GM19099 (cell line): ENCODE data around the gene CADM2.

Experiments used
- POLR2A ChIP-seq: IDR thresholded peaks from 3 replicates; pipeline ENCODE4 v1.6.1; 2011; ENCODE audit warnings: low read depth; ENCODE audit not compliant: insufficient read length; ENCODE audit errors: extremely low read depth

CADM2 gene

GRCh38 chr3:85313380-85313779 lies 354.6 kb downstream of the CADM2 start:
- no peak for TF ChIP-seq POLR2A

- no peak for TF ChIP-seq POLR2A
Observed at GRCh38 chr3:85316252-85316651, 357.5 kb downstream of the CADM2 start.

- TF ChIP-seq POLR2A, result no peak
Observed at GRCh38 chr3:85321892-85322291, 363.1 kb downstream of the CADM2 start.

GRCh38 chr3:85330071-85330470 lies 371.3 kb downstream of the CADM2 start:
- no peak for TF ChIP-seq POLR2A

- no peak for TF ChIP-seq POLR2A
Observed at GRCh38 chr3:85337895-85338294, 379.1 kb downstream of the CADM2 start.

- TF ChIP-seq POLR2A, result no peak
Observed at GRCh38 chr3:85342915-85343314, 384.1 kb downstream of the CADM2 start.

- TF ChIP-seq POLR2A, result no peak
Observed at GRCh38 chr3:85355572-85355971, 396.8 kb downstream of the CADM2 start.

GRCh38 chr3:85360742-85361387 lies 402.1 kb downstream of the CADM2 start:
- TF ChIP-seq POLR2A, result no peak

GRCh38 chr3:85364296-85364909 lies 405.6 kb downstream of the CADM2 start:
- TF ChIP-seq POLR2A, result no peak

- TF ChIP-seq POLR2A, result no peak
Observed at GRCh38 chr3:85370341-85370740, 411.6 kb downstream of the CADM2 start.

GRCh38 chr3:85376131-85376530 lies 417.3 kb downstream of the CADM2 start:
- TF ChIP-seq POLR2A, result no peak

- TF ChIP-seq POLR2A, result no peak
Observed at GRCh38 chr3:85377115-85377514, 418.3 kb downstream of the CADM2 start.

- no peak for TF ChIP-seq POLR2A
Observed at GRCh38 chr3:85384372-85384771, 425.6 kb downstream of the CADM2 start.

- no peak for TF ChIP-seq POLR2A
Observed at GRCh38 chr3:85387913-85388505, 429.2 kb downstream of the CADM2 start.

GRCh38 chr3:85394424-85394823 lies 435.6 kb downstream of the CADM2 start:
- no peak for TF ChIP-seq POLR2A

- no peak for TF ChIP-seq POLR2A
Observed at GRCh38 chr3:85397434-85397833, 438.6 kb downstream of the CADM2 start.

- no peak for TF ChIP-seq POLR2A
Observed at GRCh38 chr3:85426121-85426520, 467.3 kb downstream of the CADM2 start.

GRCh38 chr3:85427467-85427866 lies 468.7 kb downstream of the CADM2 start:
- no peak for TF ChIP-seq POLR2A
